CD4-positive, alpha-beta T cell treated with Interferon gamma for 1 hour (primary cell): ENCODE data around the gene ST3GAL6.

Experiments
- DNase-seq: peaks from one replicate; pipeline ENCODE4 v3.0.0-alpha.2; 2020

Gene ST3GAL6

GRCh38 chr3:98778383-98778782, 15.2 kb downstream of the ST3GAL6 start:
- DNase-seq: no peak

GRCh38 chr3:98778852-98779413, 15.8 kb downstream of the ST3GAL6 start:
- no peak for DNase-seq

GRCh38 chr3:98779541-98780335, 16.6 kb downstream of the ST3GAL6 start:
- DNase-seq: no peak

GRCh38 chr3:98780343-98780742, 17.2 kb downstream of the ST3GAL6 start:
- no peak for DNase-seq

- no peak for DNase-seq
These were observed 19.8 kb downstream of the ST3GAL6 start for GRCh38 chr3:98782824-98783500.

- DNase-seq: no peak
These were observed 20.9 kb downstream of the ST3GAL6 start for GRCh38 chr3:98784042-98784441.

- DNase-seq: no peak
These were observed 21.8 kb downstream of the ST3GAL6 start for GRCh38 chr3:98784666-98785600.

- no peak for DNase-seq
These were observed 23.3 kb downstream of the ST3GAL6 start for GRCh38 chr3:98786364-98787006.

GRCh38 chr3:98787181-98787580, 24.0 kb downstream of the ST3GAL6 start:
- DNase-seq: no peak

GRCh38 chr3:98788651-98789050, 25.5 kb downstream of the ST3GAL6 start:
- no peak for DNase-seq

- DNase-seq: no peak
These were observed 28.5 kb downstream of the ST3GAL6 start for GRCh38 chr3:98791341-98792325.

- no peak for DNase-seq
These were observed 30.8 kb downstream of the ST3GAL6 start for GRCh38 chr3:98793971-98794370.

GRCh38 chr3:98796334-98796733, 33.2 kb downstream of the ST3GAL6 start:
- no peak for DNase-seq

GRCh38 chr3:98797905-98798304, 34.8 kb downstream of the ST3GAL6 start:
- DNase-seq: no peak

GRCh38 chr3:98798820-98799219, 35.7 kb downstream of the ST3GAL6 start:
- DNase-seq: no peak

- no peak for DNase-seq
These were observed 36.3 kb downstream of the ST3GAL6 start for GRCh38 chr3:98799479-98799878.

GRCh38 chr3:98800401-98800800, 37.3 kb downstream of the ST3GAL6 start:
- no peak for DNase-seq

GRCh38 chr3:98801043-98801747, 38.1 kb downstream of the ST3GAL6 start:
- no peak for DNase-seq

- no peak for DNase-seq
These were observed 42.4 kb downstream of the ST3GAL6 start for GRCh38 chr3:98805571-98805970.

- no peak for DNase-seq
These were observed 43.4 kb downstream of the ST3GAL6 start for GRCh38 chr3:98806521-98806920.

- DNase-seq: no peak
These were observed 43.9 kb downstream of the ST3GAL6 start for GRCh38 chr3:98807011-98807410.
